Adrenal gland (tissue), 5 donors: ENCODE results near the gene PER3.

Experiments used
- POLR2A ChIP-seq, 2 donors: fragments of 450-650 bp; IDR thresholded peaks; one replicate each; pipeline ENCODE4 v1.6.1; 2017; ENCODE audit warnings: antibody characterized with exemption in 2 of 2, mild to moderate bottlenecking in 2 of 2, moderate library complexity in 1 of 2
- TF ChIP-seq, protein P1 (sequence below), 6 experiments: fragments of 450-650 bp in 4 of 6; fragments of 200-600 bp in 2 of 6; sonication (generic) in 1 of 6; IDR thresholded peaks; 1 replicate in 5 of 6; 2 replicates in 1 of 6; pipeline versions ENCODE4 v1.5.1 to v1.8.0; 2016 to 2021; ENCODE audit warnings: antibody characterized with exemption in 6 of 6, mild to moderate bottlenecking in 2 of 6, moderate library complexity in 1 of 6
- donor health status: DM: no; HTN: no; CAD: no.

DNA sequence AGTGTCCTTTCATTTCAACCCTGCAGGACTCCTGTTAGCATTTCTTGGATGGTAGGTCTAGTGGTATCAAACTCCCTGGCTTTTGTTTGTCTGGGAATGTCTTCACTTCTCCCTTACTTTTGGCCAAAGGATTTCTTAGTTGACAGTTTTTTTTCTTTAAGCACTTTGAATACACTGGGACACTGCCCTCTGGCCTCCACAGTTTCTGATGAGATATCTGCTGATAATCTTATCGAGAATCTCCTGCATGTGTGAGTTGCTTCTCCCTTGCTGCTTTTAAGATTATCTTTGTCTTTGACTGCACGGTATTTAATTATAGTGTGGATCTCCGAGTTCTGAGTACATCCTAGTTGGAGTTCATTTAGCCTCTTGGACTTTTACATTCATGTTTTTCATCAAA is 55.4 kb downstream of the PER3 start:
- TF ChIP-seq, protein P1, sequence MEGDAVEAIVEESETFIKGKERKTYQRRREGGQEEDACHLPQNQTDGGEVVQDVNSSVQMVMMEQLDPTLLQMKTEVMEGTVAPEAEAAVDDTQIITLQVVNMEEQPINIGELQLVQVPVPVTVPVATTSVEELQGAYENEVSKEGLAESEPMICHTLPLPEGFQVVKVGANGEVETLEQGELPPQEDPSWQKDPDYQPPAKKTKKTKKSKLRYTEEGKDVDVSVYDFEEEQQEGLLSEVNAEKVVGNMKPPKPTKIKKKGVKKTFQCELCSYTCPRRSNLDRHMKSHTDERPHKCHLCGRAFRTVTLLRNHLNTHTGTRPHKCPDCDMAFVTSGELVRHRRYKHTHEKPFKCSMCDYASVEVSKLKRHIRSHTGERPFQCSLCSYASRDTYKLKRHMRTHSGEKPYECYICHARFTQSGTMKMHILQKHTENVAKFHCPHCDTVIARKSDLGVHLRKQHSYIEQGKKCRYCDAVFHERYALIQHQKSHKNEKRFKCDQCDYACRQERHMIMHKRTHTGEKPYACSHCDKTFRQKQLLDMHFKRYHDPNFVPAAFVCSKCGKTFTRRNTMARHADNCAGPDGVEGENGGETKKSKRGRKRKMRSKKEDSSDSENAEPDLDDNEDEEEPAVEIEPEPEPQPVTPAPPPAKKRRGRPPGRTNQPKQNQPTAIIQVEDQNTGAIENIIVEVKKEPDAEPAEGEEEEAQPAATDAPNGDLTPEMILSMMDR (IDR thresholded peaks at IDR 0.05): no peak
- TF ChIP-seq POLR2A (IDR thresholded peaks at IDR 0.05): no peak
